Neural progenitor cell (in vitro differentiated cells): ENCODE results near the gene PDE7B.

Experiments
- EZH2phosphoT487 ChIP-seq: fragments of 200-600 bp; sonication (generic); IDR thresholded peaks from 2 replicates; pipeline ENCODE4 v1.6.1; 2017; ENCODE audit warnings: antibody characterized with exemption
- TF ChIP-seq, protein P1 (sequence below): fragments of 200-600 bp; sonication (generic); IDR thresholded peaks from 2 replicates; pipeline ENCODE4 v1.5.1; 2017; ENCODE audit warnings: antibody characterized with exemption, mild to moderate bottlenecking

DNA sequence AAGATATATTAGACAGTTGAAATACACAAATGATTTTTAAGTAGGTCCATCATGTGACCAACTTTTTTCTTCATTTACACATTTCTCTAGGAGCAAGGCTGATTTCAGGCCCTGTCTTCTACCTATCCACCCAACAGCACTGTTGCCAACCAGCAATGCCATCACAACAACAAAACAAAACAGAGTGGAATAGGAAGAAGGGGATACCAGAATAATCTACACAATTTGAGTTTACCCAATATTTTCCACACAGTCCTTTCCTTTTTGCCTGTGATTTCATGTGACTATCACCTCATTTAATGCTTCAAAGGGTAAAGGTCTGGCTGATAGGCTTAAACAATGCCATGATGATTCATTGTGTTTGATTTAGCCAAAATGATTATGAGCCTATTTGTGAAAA is 303.7 kb downstream of the PDE7B start:
- TF ChIP-seq, protein P1, sequence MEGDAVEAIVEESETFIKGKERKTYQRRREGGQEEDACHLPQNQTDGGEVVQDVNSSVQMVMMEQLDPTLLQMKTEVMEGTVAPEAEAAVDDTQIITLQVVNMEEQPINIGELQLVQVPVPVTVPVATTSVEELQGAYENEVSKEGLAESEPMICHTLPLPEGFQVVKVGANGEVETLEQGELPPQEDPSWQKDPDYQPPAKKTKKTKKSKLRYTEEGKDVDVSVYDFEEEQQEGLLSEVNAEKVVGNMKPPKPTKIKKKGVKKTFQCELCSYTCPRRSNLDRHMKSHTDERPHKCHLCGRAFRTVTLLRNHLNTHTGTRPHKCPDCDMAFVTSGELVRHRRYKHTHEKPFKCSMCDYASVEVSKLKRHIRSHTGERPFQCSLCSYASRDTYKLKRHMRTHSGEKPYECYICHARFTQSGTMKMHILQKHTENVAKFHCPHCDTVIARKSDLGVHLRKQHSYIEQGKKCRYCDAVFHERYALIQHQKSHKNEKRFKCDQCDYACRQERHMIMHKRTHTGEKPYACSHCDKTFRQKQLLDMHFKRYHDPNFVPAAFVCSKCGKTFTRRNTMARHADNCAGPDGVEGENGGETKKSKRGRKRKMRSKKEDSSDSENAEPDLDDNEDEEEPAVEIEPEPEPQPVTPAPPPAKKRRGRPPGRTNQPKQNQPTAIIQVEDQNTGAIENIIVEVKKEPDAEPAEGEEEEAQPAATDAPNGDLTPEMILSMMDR = no peak
- no peak for TF ChIP-seq EZH2phosphoT487
